Fibroblast of villous mesenchyme (primary cell): ENCODE measurements around the gene NSG1. TPM values are rescaled to one million over a fixed set of nuclear protein-coding genes. Genes with fewer than 3 reads are reported as not detected.

Experiments
- DNase-seq: peaks from one replicate; pipeline ENCODE4 v3.0.0-alpha.2; 2010; ENCODE audit warnings: low read depth
- H3K4me3 ChIP-seq: 2 replicates; pipeline ENCODE4 v1.5.1; 2011; ENCODE audit warnings: low read depth, mild to moderate bottlenecking, low read length
- CTCF ChIP-seq: IDR thresholded peaks from 2 replicates; pipeline ENCODE4 v1.5.1; 2012; ENCODE audit warnings: low read depth, mild to moderate bottlenecking, low read length; ENCODE audit not compliant: insufficient read depth
- total RNA-seq: library from RNA; depleted of rRNA; stranded (reverse); fragments of >200 nt; gene quantifications from 2 replicates; pipeline ENCODE4 v1.2.3, GENCODE V29; 2012

The NSG1 gene
- total RNA-seq, 1 donor = 0.86 TPM

GRCh38 chr4:4412641-4413372 is 25.9 kb downstream of the NSG1 start:
- no peak for DNase-seq
- TF ChIP-seq CTCF = no peak
- no peak overlapping the region for H3K4me3 ChIP-seq

- TF ChIP-seq CTCF = no peak
- H3K4me3 ChIP-seq = no peak overlapping the region
- DNase-seq = no peak
These were observed 26.4 kb downstream of the NSG1 start for GRCh38 chr4:4413373-4413725.

GRCh38 chr4:4413806-4414205 is 26.9 kb downstream of the NSG1 start:
- no peak for DNase-seq
- no peak overlapping the region for H3K4me3 ChIP-seq

GRCh38 chr4:4415107-4415805 is 28.4 kb downstream of the NSG1 start:
- H3K4me3 ChIP-seq = no peak overlapping the region
- TF ChIP-seq CTCF = no peak
- DNase-seq = no peak

More at GRCh38 chr4:4413806-4414205, 26.9 kb downstream of the NSG1 start:
- no peak for TF ChIP-seq CTCF

- no peak for DNase-seq
- TF ChIP-seq CTCF = no peak
These were observed 29.2 kb downstream of the NSG1 start for GRCh38 chr4:4415806-4416805.

GRCh38 chr4:4416981-4417380 is 30.1 kb downstream of the NSG1 start:
- DNase-seq = no peak
- H3K4me3 ChIP-seq = no peak overlapping the region
- TF ChIP-seq CTCF = no peak

More at GRCh38 chr4:4415806-4416805, 29.2 kb downstream of the NSG1 start:
- no peak overlapping the region for H3K4me3 ChIP-seq
